Activated B cell treated with CpG ODN at 0.5 μM for 24 hours (primary cell): Measurements from ENCODE around the gene GCNT2. TPM values are rescaled to one million over a fixed set of nuclear protein-coding genes. Genes with fewer than 3 reads are reported as not detected.

ENCODE experiments used
- ATAC-seq: fragments of 200-7000 bp; cut with Tn5 transposase; one replicate; pipeline ENCODE4 v1.10.0; 2021; ENCODE audit warnings: low read depth, mild to moderate bottlenecking, moderate library complexity
- CTCF ChIA-PET: fragments of 350-600 bp; sonication (Branson Sonifier 250); formaldehyde crosslinking; loops from one replicate; lab custom pipeline; 2021; ENCODE audit warnings: antibody characterized with exemption; lab: Charles Lee
- POLR2A ChIA-PET: fragments of 350-600 bp; sonication (Branson Sonifier 250); formaldehyde crosslinking; loops from one replicate; lab custom pipeline; 2021; ENCODE audit warnings: antibody characterized with exemption; lab: Charles Lee
- DNase-seq: peaks from one replicate; pipeline ENCODE4 v3.0.0; 2022
- H3K27ac Mint-ChIP-seq: one replicate; pipeline ENCODE4 v1.8.0; 2020; ENCODE audit warnings: mixed read lengths
- H3K27me3 Mint-ChIP-seq: one replicate; pipeline ENCODE4 v1.8.0; 2021; ENCODE audit warnings: mixed read lengths
- H3K36me3 Mint-ChIP-seq: one replicate; pipeline ENCODE4 v1.8.0; 2021; ENCODE audit warnings: low read depth, mixed read lengths
- H3K4me1 Mint-ChIP-seq: one replicate; pipeline ENCODE4 v1.8.0; 2021; ENCODE audit warnings: mixed read lengths
- H3K4me3 Mint-ChIP-seq: one replicate; pipeline ENCODE4 v1.8.0; 2020; ENCODE audit warnings: mild to moderate bottlenecking, mixed read lengths
- H3K9me3 Mint-ChIP-seq: one replicate; pipeline ENCODE4 v1.8.0; 2020; ENCODE audit warnings: mixed read lengths
- intact Hi-C: fragments of 100-400 bp; cut with micrococcal nuclease; formaldehyde crosslinking; loops from one replicate; pipeline ENCODE4 v1.15.1; 2024
- total RNA-seq: library from RNA; stranded (reverse); gene quantifications from 2 replicates; pipeline ENCODE4 v1.2.3, GENCODE V29; 2022
- TF ChIP-seq, protein P1 (sequence below): fragments of 200-600 bp; IDR thresholded peaks from one replicate; pipeline ENCODE4 v1.8.0; 2022; ENCODE audit warnings: antibody characterized with exemption, mild to moderate bottlenecking

The GCNT2 gene
- total RNA-seq, 1 donor from 2014 or later: 25.9 TPM

DNA sequence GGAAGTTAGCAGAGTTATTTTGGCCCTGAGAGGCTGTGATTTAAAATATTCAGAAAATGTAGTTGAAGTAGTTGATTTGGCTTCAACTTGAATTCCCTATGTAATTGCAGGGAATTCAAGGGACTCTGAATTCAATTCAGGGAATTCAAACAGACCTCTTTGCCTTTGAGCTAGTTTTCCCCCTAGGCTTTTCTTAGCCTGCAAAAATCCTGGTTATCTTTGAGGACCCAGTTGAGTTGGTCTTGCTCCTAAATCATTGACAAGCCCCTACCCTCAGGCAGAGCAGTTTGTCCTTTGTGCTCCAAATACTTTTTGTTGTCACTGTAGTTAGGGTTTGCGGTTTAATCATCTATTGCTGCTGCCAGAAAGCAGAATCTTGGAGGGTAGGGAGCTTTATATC is 20.4 kb downstream of the GCNT2 start:
- TF ChIP-seq, protein P1, sequence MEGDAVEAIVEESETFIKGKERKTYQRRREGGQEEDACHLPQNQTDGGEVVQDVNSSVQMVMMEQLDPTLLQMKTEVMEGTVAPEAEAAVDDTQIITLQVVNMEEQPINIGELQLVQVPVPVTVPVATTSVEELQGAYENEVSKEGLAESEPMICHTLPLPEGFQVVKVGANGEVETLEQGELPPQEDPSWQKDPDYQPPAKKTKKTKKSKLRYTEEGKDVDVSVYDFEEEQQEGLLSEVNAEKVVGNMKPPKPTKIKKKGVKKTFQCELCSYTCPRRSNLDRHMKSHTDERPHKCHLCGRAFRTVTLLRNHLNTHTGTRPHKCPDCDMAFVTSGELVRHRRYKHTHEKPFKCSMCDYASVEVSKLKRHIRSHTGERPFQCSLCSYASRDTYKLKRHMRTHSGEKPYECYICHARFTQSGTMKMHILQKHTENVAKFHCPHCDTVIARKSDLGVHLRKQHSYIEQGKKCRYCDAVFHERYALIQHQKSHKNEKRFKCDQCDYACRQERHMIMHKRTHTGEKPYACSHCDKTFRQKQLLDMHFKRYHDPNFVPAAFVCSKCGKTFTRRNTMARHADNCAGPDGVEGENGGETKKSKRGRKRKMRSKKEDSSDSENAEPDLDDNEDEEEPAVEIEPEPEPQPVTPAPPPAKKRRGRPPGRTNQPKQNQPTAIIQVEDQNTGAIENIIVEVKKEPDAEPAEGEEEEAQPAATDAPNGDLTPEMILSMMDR: no peak
- H3K4me3 Mint-ChIP-seq: no peak overlapping the region
- no peak for DNase-seq
- ChIA-PET CTCF (no interaction called here), POLR2A (interaction anchor here (1.2 kb wide), 2 partner anchors 8 to 153 kb away, joined by 3 to 10 read pairs; partner anchors contain the start of genes C6orf52 and PAK1IP1)
- no peaks in the 10 kb centered on the region for H3K9me3 Mint-ChIP-seq
- intact Hi-C loops: loop anchor here (2.0 kb wide), 1 partner anchor 15 kb away; no protein-coding TSS in a partner anchor
- H3K4me1 Mint-ChIP-seq: peaks cover 67% of the 10 kb centered on the region
- ATAC-seq: no peak
- no peak overlapping the region for H3K27ac Mint-ChIP-seq
- peaks cover 21% of the 10 kb centered on the region for H3K36me3 Mint-ChIP-seq
- no peaks in the 10 kb centered on the region for H3K27me3 Mint-ChIP-seq

DNA sequence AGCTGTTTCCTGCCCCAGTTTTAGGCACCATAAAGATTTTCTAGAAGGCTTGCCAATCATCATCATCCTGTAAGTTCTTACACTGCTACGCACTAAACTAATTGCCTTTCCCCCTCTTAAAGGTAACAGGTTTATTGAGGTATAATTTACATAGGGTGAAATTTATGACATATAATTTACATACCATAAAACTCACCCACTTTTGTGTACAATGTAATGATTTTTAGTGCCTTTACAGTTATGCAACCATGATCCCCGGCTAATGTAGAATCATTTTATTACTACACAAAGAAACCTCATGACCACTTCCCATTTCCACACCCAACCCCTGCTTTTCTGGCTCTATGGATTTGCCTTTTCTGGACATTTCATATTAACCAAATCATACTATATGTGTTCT is 21.1 kb downstream of the GCNT2 start:
- Mint-ChIP-seq H3K4me3 (no peak overlapping the region), H3K36me3 (peaks cover 23% of the 10 kb centered on the region), H3K27me3 (no peaks in the 10 kb centered on the region), H3K9me3 (no peaks in the 10 kb centered on the region), H3K27ac (no peak overlapping the region), H3K4me1 (peaks cover 65% of the 10 kb centered on the region)
- ChIA-PET POLR2A (interaction anchor here (0.7 to 1.2 kb wide), 3 partner anchors 9 to 152 kb away, joined by 3 to 10 read pairs (median 10); partner anchors contain the start of genes C6orf52 and PAK1IP1), CTCF (no interaction called here)
- ATAC-seq: no peak
- TF ChIP-seq, protein P1: no peak
- intact Hi-C loops: no loop called here
- no peak for DNase-seq

DNA sequence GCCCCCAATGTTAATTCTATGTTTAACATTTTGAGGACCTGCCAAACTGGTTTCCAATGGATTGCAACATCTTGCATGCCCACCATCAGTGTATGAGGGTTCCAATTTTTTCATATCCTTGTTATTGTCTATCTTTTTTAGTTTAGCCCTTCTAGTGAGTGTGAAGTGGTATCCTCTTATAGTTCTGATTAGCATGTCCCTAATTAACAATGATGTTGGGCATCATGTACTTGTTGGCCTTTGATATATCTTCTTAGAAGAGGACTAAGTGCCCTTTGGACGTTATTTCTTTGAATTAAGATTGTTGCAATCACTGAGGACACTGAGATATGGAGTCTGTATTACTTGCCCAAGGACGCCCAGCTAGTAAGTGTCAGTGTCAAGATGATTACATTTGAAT is 22.3 kb downstream of the GCNT2 start:
- POLR2A ChIA-PET: no interaction called here
- Mint-ChIP-seq H3K9me3 (no peaks in the 10 kb centered on the region), H3K4me3 (no peak overlapping the region), H3K27me3 (no peaks in the 10 kb centered on the region), H3K36me3 (peaks cover 25% of the 10 kb centered on the region), H3K27ac (no peak overlapping the region), H3K4me1 (peaks cover 60% of the 10 kb centered on the region)
- CTCF ChIA-PET: no interaction called here
- intact Hi-C loops: no loop called here
- no peak for DNase-seq
- TF ChIP-seq, protein P1: no peak
- no peak for ATAC-seq

DNA sequence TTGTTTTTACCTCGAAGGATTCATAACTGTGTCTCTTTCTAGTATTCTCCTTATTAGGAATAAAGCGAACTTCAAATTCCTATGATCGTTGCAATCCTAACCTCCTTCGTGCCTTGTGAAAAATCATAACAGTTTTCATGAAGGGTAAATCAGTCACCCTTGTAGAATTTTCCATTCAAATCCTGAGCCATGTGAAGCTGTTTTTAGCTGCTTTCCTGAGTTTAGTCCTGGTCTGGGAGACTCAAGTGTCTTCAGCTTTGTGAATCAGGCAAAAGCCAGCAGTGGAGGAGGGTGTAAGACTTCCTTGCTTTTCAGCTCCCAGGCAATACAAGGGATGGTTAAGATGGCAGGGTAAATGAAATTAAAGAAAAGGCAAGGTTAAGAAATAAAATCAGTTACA is 24.3 kb downstream of the GCNT2 start:
- no peaks in the 10 kb centered on the region for H3K27me3 Mint-ChIP-seq
- no peak for ATAC-seq
- peaks cover 44% of the 10 kb centered on the region for H3K4me1 Mint-ChIP-seq
- no peak overlapping the region for H3K27ac Mint-ChIP-seq
- no peak for DNase-seq
- intact Hi-C loops: loop anchor here (5.0 kb wide), 1 partner anchor 47 kb away; no protein-coding TSS in a partner anchor
- CTCF ChIA-PET: no interaction called here
- H3K36me3 Mint-ChIP-seq: peaks cover 30% of the 10 kb centered on the region
- TF ChIP-seq, protein P1: no peak
- H3K4me3 Mint-ChIP-seq: no peak overlapping the region
- POLR2A ChIA-PET: interaction anchor here (1.2 kb wide), 1 partner anchor 9 kb away, joined by 4 read pairs; no protein-coding TSS in a partner anchor
- H3K9me3 Mint-ChIP-seq: no peaks in the 10 kb centered on the region

DNA sequence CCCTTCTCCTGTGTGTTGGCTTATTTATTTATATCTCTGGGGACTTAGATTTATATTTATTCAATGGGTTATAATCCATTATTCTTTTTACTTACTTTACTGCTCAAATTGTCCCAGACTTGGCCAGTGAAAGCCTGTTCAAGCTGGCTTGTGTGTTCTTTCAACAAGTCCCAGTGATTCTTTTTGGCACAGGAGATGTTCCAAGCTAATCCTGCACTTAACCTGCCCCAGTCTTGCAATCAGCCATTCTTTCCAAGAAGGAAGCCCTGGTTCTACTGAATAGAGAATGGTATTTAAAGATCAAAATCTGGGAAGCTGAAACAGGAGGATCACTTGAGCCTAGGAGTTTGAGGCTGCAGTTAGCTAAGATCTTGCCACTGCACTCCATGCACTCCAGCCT is 26.7 kb downstream of the GCNT2 start:
- intact Hi-C loops: loop anchor here (5.0 kb wide), 1 partner anchor 44 kb away; no protein-coding TSS in a partner anchor
- H3K4me3 Mint-ChIP-seq: no peak overlapping the region

More for the DNA sequence above, 26.7 kb downstream of the GCNT2 start:
- ATAC-seq (no peak), DNase-seq (no peak)
- peaks cover 28% of the 10 kb centered on the region for H3K4me1 Mint-ChIP-seq
- ChIA-PET POLR2A (interaction anchor here (0.7 to 0.9 kb wide), 2 partner anchors 10 to 104 kb away, joined by 3 to 4 read pairs; no protein-coding TSS in a partner anchor), CTCF (interaction anchor here (1.8 kb wide), 1 partner anchor 37 kb away, joined by 5 read pairs; no protein-coding TSS in a partner anchor)
- TF ChIP-seq, protein P1: no peak
- no peak overlapping the region for H3K27ac Mint-ChIP-seq
- peaks cover 29% of the 10 kb centered on the region for H3K36me3 Mint-ChIP-seq
- H3K9me3 Mint-ChIP-seq: no peaks in the 10 kb centered on the region
- H3K27me3 Mint-ChIP-seq: no peaks in the 10 kb centered on the region
